K562 (cell line): ENCODE data around the gene MYO1F. TPM values are rescaled to one million over a fixed set of nuclear protein-coding genes. Genes with fewer than 3 reads are reported as not detected.

Experiments
- CXXC5 ChIP-seq: fragments of 250-450 bp; sonication (Bioruptor Pico); IDR thresholded peaks from 2 replicates; pipeline ENCODE4 v1.8.0; 2022; ENCODE audit warnings: inconsistent platforms, mild to moderate bottlenecking, moderate library complexity
- E2F8 ChIP-seq: fragments of 450-650 bp; IDR thresholded peaks from 2 replicates; pipeline ENCODE4 v1.7.1; 2018; ENCODE audit warnings: mild to moderate bottlenecking, low read depth; ENCODE audit not compliant: partially characterized antibody
- EP400 ChIP-seq: fragments of 450-650 bp; IDR thresholded peaks from 2 replicates; pipeline ENCODE4 v1.6.1; 2017; ENCODE audit warnings: antibody characterized with exemption, mild to moderate bottlenecking, moderate library complexity
- HLTF ChIP-seq: fragments of 450-650 bp; IDR thresholded peaks from 2 replicates; pipeline ENCODE4 v1.6.1; 2016
- KAT7 ChIP-seq: sonication (generic); formaldehyde crosslinking; IDR thresholded peaks from 2 replicates; pipeline ENCODE4 v1.8.0; 2022; ENCODE audit warnings: missing genetic modification reagents, mild to moderate bottlenecking, borderline replicate concordance
- MTA3 ChIP-seq: fragments of 450-650 bp; formaldehyde crosslinking; IDR thresholded peaks from 2 replicates; pipeline ENCODE4 v1.6.1; 2017; ENCODE audit warnings: mild to moderate bottlenecking, borderline replicate concordance
- NCOA2 ChIP-seq, 2 experiments: fragments of 450-650 bp; IDR thresholded peaks; 2 replicates each; pipeline ENCODE4 v1.6.1; 2018; ENCODE audit warnings: mild to moderate bottlenecking in 2 of 2, moderate library complexity in 1 of 2; ENCODE audit not compliant: partially characterized antibody in 2 of 2
- POLR2AphosphoS5 ChIP-seq: IDR thresholded peaks from 2 replicates; pipeline ENCODE4 v1.6.1; 2011; ENCODE audit warnings: mild to moderate bottlenecking, low read depth, low read length, moderate library complexity; ENCODE audit not compliant: control insufficient read depth, insufficient read depth
- TAF9B ChIP-seq: fragments of 450-650 bp; IDR thresholded peaks from 2 replicates; pipeline ENCODE4 v1.6.1; 2018; ENCODE audit warnings: mild to moderate bottlenecking; ENCODE audit not compliant: partially characterized antibody
- TCF3 ChIP-seq: sonication (generic); formaldehyde crosslinking; IDR thresholded peaks from 2 replicates; pipeline ENCODE4 v1.4.0; 2020; ENCODE audit warnings: mild to moderate bottlenecking, missing genetic modification reagents
- YY1 ChIP-seq, 3 experiments: IDR thresholded peaks; 2 replicates each; pipeline ENCODE4 v1.6.1; 2011; ENCODE audit warnings: low read length in 2 of 3, mild to moderate bottlenecking in 2 of 3, moderate library complexity in 2 of 3, borderline replicate concordance in 1 of 3, control low read depth in 1 of 3, low read depth in 1 of 3; ENCODE audit not compliant: insufficient read depth in 3 of 3, insufficient replicate concordance in 2 of 3, control insufficient read depth in 1 of 3, insufficient read length in 1 of 3; ENCODE audit errors: extremely low read depth in 1 of 3
- ZC3H8 ChIP-seq: fragments of 450-650 bp; IDR thresholded peaks from 2 replicates; pipeline ENCODE4 v1.6.1; 2017
- ZFP36 ChIP-seq: fragments of 150-350 bp; IDR thresholded peaks from 2 replicates; pipeline ENCODE4 v1.6.1; 2018; ENCODE audit warnings: low read length, low read depth; ENCODE audit not compliant: partially characterized antibody
- ZFX ChIP-seq: sonication (generic); formaldehyde crosslinking; IDR thresholded peaks from 2 replicates; pipeline ENCODE4 v1.8.0; 2022; ENCODE audit warnings: mild to moderate bottlenecking, missing genetic modification reagents, moderate library complexity
- ZHX1 ChIP-seq: fragments of 150-350 bp; conservative IDR thresholded peaks from 2 replicates; pipeline ENCODE4 v1.6.1; 2014; ENCODE audit warnings: low read length
- ZMIZ1 ChIP-seq, 2 experiments: fragments of 150-350 bp in 1 of 2; IDR thresholded peaks; 2 replicates each; pipeline ENCODE4 v1.6.1; 2012 to 2016; ENCODE audit warnings: low read depth in 2 of 2, low read length in 2 of 2, mild to moderate bottlenecking in 1 of 2, moderate library complexity in 1 of 2
- ZNF24 ChIP-seq: fragments of 450-650 bp; IDR thresholded peaks from 2 replicates; pipeline ENCODE4 v1.6.1; 2016
- ZNF316 ChIP-seq: fragments of 450-650 bp; IDR thresholded peaks from 2 replicates; pipeline ENCODE4 v1.6.1; 2016
- polyA plus RNA-seq, 8 experiments: library from polyadenylated mRNA; depleted of rRNA in 4 of 8; stranded (reverse) in 5 of 8; unstranded in 3 of 8; fragments of >200 nt; fragmentation: Nextera tagmentation in 2 of 8; fragmentation: Illumina TruSeq in 1 of 8; extraction: Ambion mirVana in 2 of 8; extraction: Trizol in 1 of 8; gene quantifications; 2 replicates each; pipeline versions ENCODE4 v1.2.1 to v1.2.3, GENCODE V29; 2011 to 2014; ENCODE audit warnings: inconsistent platforms in 1 of 8, missing spikeins in 1 of 8
- total RNA-seq, 7 experiments: library from RNA; depleted of rRNA in 6 of 7; stranded (reverse); fragments of >200 nt in 6 of 7; fragmentation: Illumina TruSeq in 2 of 7; extraction: Trizol in 2 of 7; gene quantifications; 2 replicates each; pipeline versions ENCODE4 v1.2.1 to v1.2.3, GENCODE V29; 2011 to 2021; ENCODE audit warnings: low replicate concordance in 1 of 7

Gene MYO1F
- total and polyA plus RNA-seq, 9 of the 15 experiments (the other 6 are each of a cell fraction or from before 2014, with no cell fraction given) = 0.78 to 9.4 (median 4.3) TPM

GRCh38 chr19:8513687-8514504 lies 63.3 kb downstream of the MYO1F start, which contains the start of gene ZNF414 (continued):
- TF ChIP-seq E2F8 = peak; percentile 62
- no peak for TF ChIP-seq NCOA2 (IDR thresholded peaks at IDR 0.05; ENCODE audit: partially characterized antibody in 2 of 2)
- TF ChIP-seq ZNF316 = 0 out of 2 replicates have a peak, but pooled peaks have one; percentile 31
- TF ChIP-seq HLTF = no peak
- peak; percentile 86; the same call in 1 of the 2 replicates for TF ChIP-seq MTA3
- TF ChIP-seq TCF3 (CRISPR knock-in tag) = peak; percentile 30; the same call in 1 of the 2 replicates
- TF ChIP-seq ZHX1 = 0 out of 2 replicates have a peak, but pooled peaks have one; percentile 38
- peak; percentile 74 for TF ChIP-seq TAF9B
- peak; percentile 81 for TF ChIP-seq ZFX (CRISPR knock-in tag)
- TF ChIP-seq ZMIZ1 (IDR thresholded peaks at IDR 0.05; ENCODE audit: low read depth in 2 of 2, low read length in 2 of 2) = peak in 1 of 2 experiments; percentile 86; a peak in 3 of 4 replicates
- peak; percentile 75 for TF ChIP-seq EP400
- no peak for TF ChIP-seq ZNF24
- TF ChIP-seq KAT7 = peak; percentile 88; the same call in 1 of the 2 replicates
- no peak for TF ChIP-seq ZC3H8
- TF ChIP-seq POLR2AphosphoS5 = peak; percentile 71
- TF ChIP-seq YY1 (IDR thresholded peaks at IDR 0.05; ENCODE audit: borderline replicate concordance in 1 of 3, control insufficient read depth in 1 of 3, extremely low read depth in 1 of 3, insufficient read depth in 3 of 3, insufficient read length in 1 of 3, insufficient replicate concordance in 2 of 3, low read depth in 1 of 3, low read length in 2 of 3) = peak; percentile 67 to 92 (median 90)
- TF ChIP-seq CXXC5 (CRISPR knock-in tag) = peak; percentile 90
- peak; percentile 1 for TF ChIP-seq ZFP36
